ENCODE results near the gene CDA. TPM values are rescaled to one million over a fixed set of nuclear protein-coding genes. Genes with fewer than 3 reads are reported as not detected.

CDA gene
- total and polyA plus RNA-seq, 8 donors: 0.36 to 12.2 (median 0.62) TPM

- DNase-seq (peak in 3 of 4 donors; percentile 16 to 87 (median 76)), ATAC-seq (peak; percentile 73)
- Histone ChIP-seq H3K27ac (peak overlapping the region in 1 of 2 donors; percentile 93), H3K4me1 (peaks cover 5 to 28% of the 10 kb centered on the region in 2 donors), H3K4me3 (peak overlapping the region in 1 of 2 donors; percentile 42), H3K36me3 (no peaks in the 10 kb centered on the region), H3K27me3 (peaks cover 4 to 45% of the 10 kb centered on the region in 2 donors), H3K9me3 (no peaks in the 10 kb centered on the region)
- intact Hi-C loops (cut with DNase I): no loop called here
- no peak for TF ChIP-seq CTCF (IDR thresholded peaks at IDR 0.05)
Measured at GRCh38 chr1:20589331-20590278, 708 bp downstream of the CDA start.

GRCh38 chr1:20590306-20590777, 1.4 kb downstream of the CDA start:
- Histone ChIP-seq H3K36me3 (no peaks in the 10 kb centered on the region), H3K4me3 (peak overlapping the region in 1 of 2 donors; percentile 42), H3K9me3 (no peaks in the 10 kb centered on the region), H3K27me3 (peaks cover 4 to 45% of the 10 kb centered on the region in 2 donors), H3K27ac (peak overlapping the region in 1 of 2 donors; percentile 93), H3K4me1 (peaks cover 5 to 28% of the 10 kb centered on the region in 2 donors)
- intact Hi-C loops (cut with DNase I): no loop called here
- DNase-seq: peak in 1 of 4 donors; percentile 60
- ATAC-seq: peak; percentile 46
- no peak for TF ChIP-seq CTCF (IDR thresholded peaks at IDR 0.05)

GRCh38 chr1:20593756-20594155, 4.9 kb downstream of the CDA start:
- intact Hi-C loops (cut with DNase I): no loop called here
- H3K36me3 ChIP-seq: no peaks in the 10 kb centered on the region
- peaks cover 4 to 28% of the 10 kb centered on the region in 2 donors for H3K27me3 ChIP-seq

GRCh38 chr1:20594746-20595145, 5.8 kb downstream of the CDA start:
- no peak for TF ChIP-seq CTCF (IDR thresholded peaks at IDR 0.05)
- Histone ChIP-seq H3K27ac (peak overlapping the region in 1 of 2 donors; percentile 57), H3K4me1 (peaks cover 0 to 43% of the 10 kb centered on the region in 2 donors), H3K9me3 (no peaks in the 10 kb centered on the region), H3K36me3 (no peaks in the 10 kb centered on the region), H3K4me3 (no peak overlapping the region), H3K27me3 (peaks cover 0 to 19% of the 10 kb centered on the region in 2 donors)
- DNase-seq: no peak
- intact Hi-C loops (cut with DNase I): no loop called here
- ATAC-seq: no peak

More at GRCh38 chr1:20593756-20594155, 4.9 kb downstream of the CDA start:
- ATAC-seq: no peak
- no peak for TF ChIP-seq CTCF (IDR thresholded peaks at IDR 0.05)
- Histone ChIP-seq H3K27ac (no peak overlapping the region), H3K4me3 (no peak overlapping the region), H3K4me1 (peaks cover 4 to 48% of the 10 kb centered on the region in 2 donors), H3K9me3 (no peaks in the 10 kb centered on the region)
- no peak for DNase-seq

GRCh38 chr1:20596106-20596505, 7.2 kb downstream of the CDA start:
- H3K27ac ChIP-seq: peak overlapping the region in 1 of 2 donors; percentile 89
- intact Hi-C loops (cut with DNase I): no loop called here
- TF ChIP-seq CTCF (IDR thresholded peaks at IDR 0.05): no peak
- H3K27me3 ChIP-seq: peaks cover 0 to 7% of the 10 kb centered on the region in 2 donors
- peaks cover 0 to 33% of the 10 kb centered on the region in 2 donors for H3K4me1 ChIP-seq
- DNase-seq (no peak), ATAC-seq (no peak)
- H3K36me3 ChIP-seq: no peaks in the 10 kb centered on the region
- H3K4me3 ChIP-seq: no peak overlapping the region
- H3K9me3 ChIP-seq: no peaks in the 10 kb centered on the region
